IMR-90 (cell line): ENCODE results near the gene MTA1. TPM values are rescaled to one million over a fixed set of nuclear protein-coding genes. Genes with fewer than 3 reads are reported as not detected.

ENCODE experiments used
- ATAC-seq: fragments of 200-7000 bp; cut with Tn5 transposase; 2 replicates; pipeline ENCODE4 v1.9.1; 2020; ENCODE audit warnings: low read depth, mild to moderate bottlenecking, moderate library complexity
- BruUV-seq: library from RNA; stranded (reverse); fragments of 400-500 nt; replicated peaks from 2 replicates; lab custom pipeline; 2021; lab: Mats Ljungman, UMichigan
- CTCF ChIA-PET: fragments of 300-600 bp; formaldehyde crosslinking; extraction: SDS; loops from one replicate; lab custom pipeline; 2021; ENCODE audit warnings: antibody characterized with exemption; lab: Yijun Ruan, JAX
- POLR2A ChIA-PET: fragments of 300-600 bp; sonication (Branson Sonifier 250); formaldehyde crosslinking; loops from one replicate; lab custom pipeline; 2022; ENCODE audit warnings: antibody characterized with exemption; ENCODE audit not compliant: unreplicated experiment; lab: Charles Lee
- DNase-seq: peaks from one replicate; pipeline ENCODE4 v3.0.0; 2013
- H2AFZ ChIP-seq: replicated peaks from 2 replicates; pipeline ENCODE3; 2013; ENCODE audit warnings: low read length, mild to moderate bottlenecking; ENCODE audit not compliant: poor library complexity
- H2AK5ac ChIP-seq: 2 replicates; pipeline ENCODE4 v1.6.1; 2013; ENCODE audit warnings: low read depth, low read length, inconsistent platforms
- H2AK9ac ChIP-seq: replicated peaks from 2 replicates; pipeline ENCODE3; 2013; ENCODE audit warnings: mild to moderate bottlenecking, low read depth, low read length, moderate library complexity; ENCODE audit not compliant: poor library complexity
- H2BK120ac ChIP-seq: 2 replicates; pipeline ENCODE4 v1.6.1; 2013; ENCODE audit warnings: low read depth, low read length, inconsistent platforms
- H2BK15ac ChIP-seq: 3 replicates; pipeline ENCODE4 v1.6.1; 2013; ENCODE audit warnings: low read depth, low read length, inconsistent platforms
- H2BK20ac ChIP-seq: 2 replicates; pipeline ENCODE4 v1.6.1; 2013; ENCODE audit warnings: low read depth, mild to moderate bottlenecking, inconsistent platforms, low read length, moderate library complexity
- H2BK5ac ChIP-seq: 2 replicates; pipeline ENCODE4 v1.6.1; 2013; ENCODE audit warnings: mild to moderate bottlenecking, low read depth, low read length, inconsistent platforms; ENCODE audit not compliant: poor library complexity, severe bottlenecking
- H3K14ac ChIP-seq: replicated peaks from 2 replicates; pipeline ENCODE4 v1.6.1; 2013; ENCODE audit warnings: low read depth, low read length, inconsistent platforms
- H3K18ac ChIP-seq: 2 replicates; pipeline ENCODE4 v1.6.1; 2013; ENCODE audit warnings: low read depth, low read length, control low read depth
- H3K23ac ChIP-seq: 2 replicates; pipeline ENCODE4 v1.6.1; 2013; ENCODE audit warnings: low read depth, low read length, inconsistent platforms
- H3K27ac ChIP-seq: 2 replicates; pipeline ENCODE4 v1.5.1; 2013; ENCODE audit warnings: mild to moderate bottlenecking, control low read depth, low read length; ENCODE audit not compliant: insufficient read depth
- H3K27me3 ChIP-seq: 2 replicates; pipeline ENCODE4 v1.6.1; 2013; ENCODE audit warnings: low read length; ENCODE audit not compliant: control insufficient read depth, insufficient read depth
- H3K36me3 ChIP-seq: 2 replicates; pipeline ENCODE4 v1.6.1; 2013; ENCODE audit warnings: low read length, mixed read lengths; ENCODE audit not compliant: control insufficient read depth, insufficient read depth
- H3K4ac ChIP-seq: 2 replicates; pipeline ENCODE4 v1.6.1; 2013; ENCODE audit warnings: low read depth, low read length, inconsistent platforms
- H3K4me1 ChIP-seq: 2 replicates; pipeline ENCODE4 v1.6.1; 2013; ENCODE audit warnings: low read length, mixed read lengths; ENCODE audit not compliant: control insufficient read depth, insufficient read depth
- H3K4me2 ChIP-seq: 2 replicates; pipeline ENCODE4 v1.6.1; 2013; ENCODE audit warnings: low read depth, mild to moderate bottlenecking, control low read depth, low read length, moderate library complexity
- H3K4me3 ChIP-seq: 2 replicates; pipeline ENCODE4 v1.5.1; 2013; ENCODE audit warnings: low read depth, mild to moderate bottlenecking, control low read depth, low read length, moderate library complexity; ENCODE audit not compliant: insufficient read depth
- H3K56ac ChIP-seq: 2 replicates; pipeline ENCODE4 v1.6.1; 2013; ENCODE audit warnings: low read length, inconsistent platforms; ENCODE audit not compliant: insufficient read depth; ENCODE audit errors: extremely low read depth
- H3K79me1 ChIP-seq, 2 experiments: 2 replicates each; pipeline ENCODE4 v1.6.1; 2013; ENCODE audit warnings: low read length in 2 of 2, inconsistent platforms in 1 of 2, low read depth in 1 of 2
- H3K9ac ChIP-seq: 2 replicates; pipeline ENCODE4 v1.6.1; 2013; ENCODE audit warnings: low read depth, low read length, control low read depth
- H3K9me1 ChIP-seq: 2 replicates; pipeline ENCODE4 v1.6.1; 2013; ENCODE audit warnings: low read length, inconsistent platforms; ENCODE audit not compliant: insufficient read depth
- H3K9me3 ChIP-seq: 2 replicates; pipeline ENCODE4 v1.6.1; 2013; ENCODE audit warnings: low read length; ENCODE audit not compliant: control insufficient read depth, insufficient read depth
- H4K20me1 ChIP-seq: 2 replicates; pipeline ENCODE4 v1.6.1; 2013; ENCODE audit warnings: low read length, inconsistent platforms; ENCODE audit not compliant: insufficient read depth
- H4K5ac ChIP-seq: 2 replicates; pipeline ENCODE4 v1.6.1; 2013; ENCODE audit warnings: mild to moderate bottlenecking, low read depth, low read length, control low read depth
- H4K8ac ChIP-seq, 2 experiments: 2 replicates each; pipeline ENCODE4 v1.6.1; 2013; ENCODE audit warnings: low read depth in 2 of 2, low read length in 2 of 2, control low read depth in 1 of 2, inconsistent platforms in 1 of 2
- H4K91ac ChIP-seq: 2 replicates; pipeline ENCODE4 v1.6.1; 2013; ENCODE audit warnings: low read depth, low read length, inconsistent platforms; ENCODE audit not compliant: insufficient read depth
- BHLHE40 ChIP-seq: fragments of 150-350 bp; IDR thresholded peaks from 2 replicates; pipeline ENCODE4 v1.6.1; 2016; ENCODE audit warnings: mild to moderate bottlenecking, low read depth, low read length
- CEBPB ChIP-seq: IDR thresholded peaks from 2 replicates; pipeline ENCODE4 v1.6.1; 2012; ENCODE audit warnings: low read depth, low read length, improper control_type of control experiment
- CHD1 ChIP-seq: IDR thresholded peaks from 2 replicates; pipeline ENCODE4 v1.6.1; 2012; ENCODE audit warnings: low read depth, low read length, improper control_type of control experiment
- ELK1 ChIP-seq: fragments of 150-350 bp; IDR thresholded peaks from 2 replicates; pipeline ENCODE4 v1.6.1; 2016; ENCODE audit warnings: low read depth, mild to moderate bottlenecking, low read length, moderate library complexity, borderline replicate concordance
- FOS ChIP-seq: fragments of 150-350 bp; IDR thresholded peaks from 2 replicates; pipeline ENCODE4 v1.6.1; 2016; ENCODE audit warnings: low read depth, low read length
- MAFK ChIP-seq: IDR thresholded peaks from 2 replicates; pipeline ENCODE4 v1.6.1; 2012; ENCODE audit warnings: low read depth, low read length, improper control_type of control experiment
- MAZ ChIP-seq: IDR thresholded peaks from 2 replicates; pipeline ENCODE4 v1.6.1; 2012; ENCODE audit warnings: low read depth, mild to moderate bottlenecking, low read length, improper control_type of control experiment, moderate library complexity, borderline replicate concordance
- MXI1 ChIP-seq: IDR thresholded peaks from 2 replicates; pipeline ENCODE4 v1.6.1; 2012; ENCODE audit warnings: low read depth, mild to moderate bottlenecking, low read length, moderate library complexity, borderline replicate concordance
- NFE2L2 ChIP-seq: fragments of 150-350 bp; IDR thresholded peaks from 2 replicates; pipeline ENCODE4 v1.6.1; 2016; ENCODE audit warnings: low read depth, mild to moderate bottlenecking, low read length
- POLR2A ChIP-seq: IDR thresholded peaks from 2 replicates; pipeline ENCODE4 v1.6.1; 2012; ENCODE audit warnings: mild to moderate bottlenecking, low read depth, low read length
- RAD21 ChIP-seq: IDR thresholded peaks from 2 replicates; pipeline ENCODE4 v1.6.1; 2012; ENCODE audit warnings: low read length, improper control_type of control experiment
- RCOR1 ChIP-seq: IDR thresholded peaks from 2 replicates; pipeline ENCODE4 v1.6.1; 2012; ENCODE audit warnings: mild to moderate bottlenecking, low read length, improper control_type of control experiment; ENCODE audit not compliant: insufficient replicate concordance
- RFX5 ChIP-seq: IDR thresholded peaks from 2 replicates; pipeline ENCODE4 v1.8.0; 2012; ENCODE audit warnings: low read depth, mild to moderate bottlenecking, low read length, moderate library complexity
- SMC3 ChIP-seq: fragments of 150-350 bp; IDR thresholded peaks from 2 replicates; pipeline ENCODE4 v1.6.1; 2016; ENCODE audit warnings: low read depth, mild to moderate bottlenecking, antibody characterized with exemption, low read length, moderate library complexity
- USF2 ChIP-seq: fragments of 150-350 bp; IDR thresholded peaks from 2 replicates; pipeline ENCODE4 v1.6.1; 2017; ENCODE audit warnings: mild to moderate bottlenecking, antibody characterized with exemption, low read length, low read depth
- WGBS, 2 experiments: methylation state at CpG; one replicate each; pipeline versions ENCODE4 v1.1.5 to v1.1.7; 2013; ENCODE audit warnings: missing lambda C conversion rate in 2 of 2; ENCODE audit not compliant: insufficient read length in 1 of 2; ENCODE audit errors: extremely low coverage in 2 of 2; 5-methylcytosine and 5-hydroxymethylcytosine counted together
- dilution Hi-C: fragments of 300-500 bp; cut with HindIII; formaldehyde crosslinking; loops from one replicate; pipeline ENCODE4 v1.14.3; 2018; ENCODE audit warnings: low sequenced_read_pairs; ENCODE audit not compliant: unreplicated experiment
- in situ Hi-C: fragments of 300-500 bp; cut with MboI; formaldehyde crosslinking; loops from 3 replicates; pipeline ENCODE4 v1.14.3; 2019; ENCODE audit warnings: low sequenced_read_pairs, inconsistent platforms, mixed read lengths
- intact Hi-C: fragments of 100-400 bp; cut with micrococcal nuclease; formaldehyde crosslinking; loops from 2 replicates; pipeline ENCODE4 v1.10.0; 2022
- polyA plus RNA-seq, 3 experiments: library from polyadenylated mRNA; depleted of rRNA; stranded (reverse); fragments of >200 nt; gene quantifications; 2 replicates each; pipeline ENCODE4 v1.2.3, GENCODE V29; 2012; ENCODE audit warnings: low replicate concordance in 1 of 3
- total RNA-seq: library from RNA; depleted of rRNA; stranded (reverse); fragments of >200 nt; gene quantifications from 2 replicates; pipeline ENCODE4 v1.2.3, GENCODE V29; 2012
- TF ChIP-seq, protein P1 (sequence below): conservative IDR thresholded peaks from 2 replicates; pipeline ENCODE4 v1.5.1; 2012; ENCODE audit warnings: mild to moderate bottlenecking, low read depth, low read length, improper control_type of control experiment

MTA1 gene
- total and polyA plus RNA-seq, 2 of the 4 experiments (the other 2 are of a cell fraction), result 21.5 to 61.6 TPM

- no peak overlapping the region for H3K23ac ChIP-seq
- H2BK20ac ChIP-seq, result no peak overlapping the region
- no peak overlapping the region for H3K4me3 ChIP-seq
- H4K5ac ChIP-seq, result no peak overlapping the region
- BruUV-seq, result no TSS peak
- H3K14ac ChIP-seq, result no peak overlapping the region
- no peak overlapping the region for H2AFZ ChIP-seq
- H2BK120ac ChIP-seq, result no peak overlapping the region
- intact Hi-C loops, result no loop called here
- H3K4me1 ChIP-seq, result no peaks in the 10 kb centered on the region
- H3K27ac ChIP-seq, result no peak overlapping the region
- H4K8ac ChIP-seq, result no peak overlapping the region
- H3K4me2 ChIP-seq, result no peak overlapping the region
- H3K4ac ChIP-seq, result no peak overlapping the region
- DNase-seq (no peak), ATAC-seq (no peak)
- H4K20me1 ChIP-seq, result no peaks in the 10 kb centered on the region
- no peak overlapping the region for H3K9ac ChIP-seq
- WGBS, 2 experiments, result 88% methylated on average over 12 of the region's 21 CpGs; no CpG with 5 or more reads in 1 of the 2 experiments
- TF ChIP-seq MXI1 (no peak), FOS (no peak), MAFK (no peak), USF2 (no peak), RFX5 (no peak), CEBPB (no peak), SMC3 (no peak), CHD1 (no peak), RCOR1 (no peak), RAD21 (no peak), POLR2A (no peak), NFE2L2 (no peak), ELK1 (no peak), MAZ (no peak), BHLHE40 (no peak)
- TF ChIP-seq, protein P1, sequence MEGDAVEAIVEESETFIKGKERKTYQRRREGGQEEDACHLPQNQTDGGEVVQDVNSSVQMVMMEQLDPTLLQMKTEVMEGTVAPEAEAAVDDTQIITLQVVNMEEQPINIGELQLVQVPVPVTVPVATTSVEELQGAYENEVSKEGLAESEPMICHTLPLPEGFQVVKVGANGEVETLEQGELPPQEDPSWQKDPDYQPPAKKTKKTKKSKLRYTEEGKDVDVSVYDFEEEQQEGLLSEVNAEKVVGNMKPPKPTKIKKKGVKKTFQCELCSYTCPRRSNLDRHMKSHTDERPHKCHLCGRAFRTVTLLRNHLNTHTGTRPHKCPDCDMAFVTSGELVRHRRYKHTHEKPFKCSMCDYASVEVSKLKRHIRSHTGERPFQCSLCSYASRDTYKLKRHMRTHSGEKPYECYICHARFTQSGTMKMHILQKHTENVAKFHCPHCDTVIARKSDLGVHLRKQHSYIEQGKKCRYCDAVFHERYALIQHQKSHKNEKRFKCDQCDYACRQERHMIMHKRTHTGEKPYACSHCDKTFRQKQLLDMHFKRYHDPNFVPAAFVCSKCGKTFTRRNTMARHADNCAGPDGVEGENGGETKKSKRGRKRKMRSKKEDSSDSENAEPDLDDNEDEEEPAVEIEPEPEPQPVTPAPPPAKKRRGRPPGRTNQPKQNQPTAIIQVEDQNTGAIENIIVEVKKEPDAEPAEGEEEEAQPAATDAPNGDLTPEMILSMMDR, result no peak
- no peak overlapping the region for H2AK5ac ChIP-seq
- POLR2A ChIA-PET, result no interaction called here
- H2AK9ac ChIP-seq, result no peak overlapping the region
- H3K79me1 ChIP-seq, result no peaks in the 10 kb centered on the region
- H3K18ac ChIP-seq, result no peak overlapping the region
- no peak overlapping the region for H2BK5ac ChIP-seq
- H4K91ac ChIP-seq, result no peak overlapping the region
- dilution Hi-C loops, result no loop called here
- no peaks in the 10 kb centered on the region for H3K9me1 ChIP-seq
- no peaks in the 10 kb centered on the region for H3K9me3 ChIP-seq
- no peaks in the 10 kb centered on the region for H3K36me3 ChIP-seq
- CTCF ChIA-PET, result no interaction called here
- no peak overlapping the region for H2BK15ac ChIP-seq
- H3K56ac ChIP-seq, result no peak overlapping the region
- H3K27me3 ChIP-seq, result no peaks in the 10 kb centered on the region; the same call in 1 of the 2 replicates
- in situ Hi-C loops, result no loop called here
Observed at GRCh38 chr14:105500036-105500725, 80.6 kb downstream of the MTA1 start.
